RWPE2 (cell line): ENCODE results near the gene DRAM2.

Experiments used
- ATAC-seq: fragments of 200-7000 bp; cut with Tn5 transposase; 3 replicates; pipeline ENCODE4 v1.9.1; 2021; ENCODE audit warnings: low read depth
- DNase-seq: peaks from one replicate; pipeline ENCODE4 v3.0.0-alpha.2; 2020; ENCODE audit warnings: low spot score
- H3K27ac ChIP-seq: fragments of 450-650 bp; 2 replicates; pipeline ENCODE4 v1.5.1; 2017; ENCODE audit warnings: mild to moderate bottlenecking; ENCODE audit not compliant: poor library complexity, severe bottlenecking
- H3K27me3 ChIP-seq: fragments of 250-450 bp; sonication (Bioruptor Pico); 2 replicates; pipeline ENCODE4 v1.5.1; 2021; ENCODE audit warnings: mild to moderate bottlenecking, moderate library complexity; ENCODE audit not compliant: insufficient read depth, poor library complexity, severe bottlenecking
- H3K36me3 ChIP-seq: fragments of 250-450 bp; sonication (Bioruptor Pico); 2 replicates; pipeline ENCODE4 v1.5.1; 2020; ENCODE audit warnings: low read depth, mild to moderate bottlenecking, moderate library complexity
- H3K4me1 ChIP-seq: fragments of 250-450 bp; sonication (Bioruptor Pico); 2 replicates; pipeline ENCODE4 v1.5.1; 2021; ENCODE audit warnings: mild to moderate bottlenecking, moderate library complexity; ENCODE audit not compliant: insufficient read depth, poor library complexity, severe bottlenecking
- H3K4me3 ChIP-seq: fragments of 250-450 bp; sonication (Bioruptor Pico); 2 replicates; pipeline ENCODE4 v1.5.1; 2021; ENCODE audit warnings: mild to moderate bottlenecking, moderate library complexity; ENCODE audit not compliant: severe bottlenecking
- H3K9me3 ChIP-seq: fragments of 250-450 bp; sonication (Bioruptor Pico); 2 replicates; pipeline ENCODE4 v1.5.1; 2021; ENCODE audit warnings: mild to moderate bottlenecking, moderate library complexity; ENCODE audit not compliant: severe bottlenecking
- CTCF ChIP-seq: fragments of 450-650 bp; IDR thresholded peaks from one replicate; pipeline ENCODE4 v1.5.1; 2017; ENCODE audit warnings: mild to moderate bottlenecking, moderate library complexity; ENCODE audit not compliant: poor library complexity, severe bottlenecking

Gene DRAM2

GRCh38 chr1:111145963-111146768 lies 6.3 kb upstream of the DRAM2 start:
- Histone ChIP-seq H3K27me3 (no peaks in the 10 kb centered on the region), H3K36me3 (peaks cover 47% of the 10 kb centered on the region), H3K4me3 (no peak overlapping the region), H3K27ac (no peak overlapping the region), H3K9me3 (no peaks in the 10 kb centered on the region), H3K4me1 (peaks cover 12% of the 10 kb centered on the region)
- TF ChIP-seq CTCF: no peak
- DNase-seq (no peak), ATAC-seq (no peak)

- Histone ChIP-seq H3K4me3 (no peak overlapping the region), H3K27me3 (no peaks in the 10 kb centered on the region), H3K4me1 (peaks cover 15% of the 10 kb centered on the region), H3K36me3 (peaks cover 40% of the 10 kb centered on the region), H3K9me3 (no peaks in the 10 kb centered on the region), H3K27ac (no peak overlapping the region)
- TF ChIP-seq CTCF: no peak
- ATAC-seq: no peak
- DNase-seq: no peak
Observed at GRCh38 chr1:111145542-111145941, 5.6 kb upstream of the DRAM2 start.

- ATAC-seq: no peak
- DNase-seq: no peak
- H3K27me3 ChIP-seq: no peaks in the 10 kb centered on the region
- H3K4me3 ChIP-seq: no peak overlapping the region
- TF ChIP-seq CTCF: no peak
- peaks cover 21% of the 10 kb centered on the region for H3K36me3 ChIP-seq
- H3K9me3 ChIP-seq: no peaks in the 10 kb centered on the region
- peaks cover 20% of the 10 kb centered on the region for H3K4me1 ChIP-seq
- H3K27ac ChIP-seq: no peak overlapping the region
Observed at GRCh38 chr1:111142356-111142975, 2.6 kb upstream of the DRAM2 start.

GRCh38 chr1:111141245-111142220 lies 1.6 kb upstream of the DRAM2 start:
- Histone ChIP-seq H3K4me3 (peak overlapping the region; percentile 86), H3K27ac (no peak overlapping the region), H3K27me3 (no peaks in the 10 kb centered on the region), H3K9me3 (no peaks in the 10 kb centered on the region), H3K36me3 (peaks cover 17% of the 10 kb centered on the region), H3K4me1 (peaks cover 20% of the 10 kb centered on the region)
- ATAC-seq (no peak), DNase-seq (no peak)
- no peak for TF ChIP-seq CTCF
